Measurements from ENCODE around the gene CLEC12A. TPM values are rescaled to one million over a fixed set of nuclear protein-coding genes. Genes with fewer than 3 reads are reported as not detected.
"Not testable (repeated sequence)": the region's sequence is repeated elsewhere in the genome, so short reads cannot be mapped to it uniquely, and the experiment has no call there.

CLEC12A gene
- total RNA-seq, result 7.5 TPM
- long read RNA-seq, partial matches to known transcripts, result 0 of 10 reads
- long read RNA-seq, other reads (novel, unspliced or antisense), result 5 of 10 reads

- DNase-seq (ENCODE audit: low spot score), result no peak
These were observed at the start of gene CLEC12A for GRCh38 chr12:9971181-9971580. TSS of gene CLEC12A (plus strand) at chr12:9971409. CDS start at chr12:9971597, 188 bp downstream.

DNA sequence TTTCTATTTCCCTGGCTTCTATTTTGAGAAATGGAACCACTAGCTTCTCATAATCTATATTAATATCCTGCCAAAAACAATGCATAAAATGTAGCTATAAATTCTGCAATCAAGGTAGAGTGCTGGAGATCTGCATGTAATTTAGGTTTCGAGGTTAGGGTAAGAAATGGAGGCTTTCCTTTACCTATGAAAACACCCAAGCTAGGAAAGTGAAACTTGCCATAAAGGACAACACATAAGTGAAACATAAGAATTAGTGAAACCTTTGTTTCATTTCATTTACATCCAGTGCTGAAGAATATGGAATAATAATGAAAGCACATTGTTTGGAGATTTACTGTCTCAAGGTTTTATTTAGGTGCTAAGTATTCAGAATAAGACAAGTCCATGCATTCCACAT is 48.8 kb upstream of the CLEC12A start:
- DNase-seq (ENCODE audit: low spot score), result no peak

DNA sequence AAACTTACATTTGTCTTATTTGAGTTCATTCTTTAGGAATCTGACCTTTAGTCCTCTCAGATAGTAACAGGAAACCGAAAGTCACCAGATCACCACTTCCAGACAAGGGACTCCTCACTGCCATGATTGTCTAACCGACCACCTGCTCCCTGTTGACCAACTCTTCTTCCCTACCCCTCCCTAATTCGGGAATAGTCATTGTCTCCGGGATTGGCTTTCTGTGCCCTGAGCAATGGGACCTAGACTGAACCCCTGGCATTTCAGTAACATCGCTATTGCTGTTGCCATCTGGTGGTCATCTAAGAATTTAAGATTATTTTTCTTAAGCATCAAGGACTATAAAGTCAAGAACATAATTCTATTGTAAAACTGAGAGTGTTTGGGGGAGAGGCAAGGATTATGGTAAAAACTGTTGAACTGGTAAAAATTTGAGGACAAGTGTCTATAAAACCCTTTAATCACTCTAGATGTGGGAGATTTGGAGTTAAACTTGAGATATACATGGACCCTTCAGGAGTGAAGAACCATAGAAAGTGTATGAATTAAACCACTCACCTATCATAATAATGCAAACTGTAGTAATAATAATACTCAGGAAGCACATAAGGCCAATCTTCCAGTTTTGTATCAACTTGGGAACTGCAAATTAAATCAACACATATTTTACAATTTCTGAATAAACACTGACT is 45.4 kb upstream of the CLEC12A start:
- no peak for DNase-seq (ENCODE audit: low spot score)

DNA sequence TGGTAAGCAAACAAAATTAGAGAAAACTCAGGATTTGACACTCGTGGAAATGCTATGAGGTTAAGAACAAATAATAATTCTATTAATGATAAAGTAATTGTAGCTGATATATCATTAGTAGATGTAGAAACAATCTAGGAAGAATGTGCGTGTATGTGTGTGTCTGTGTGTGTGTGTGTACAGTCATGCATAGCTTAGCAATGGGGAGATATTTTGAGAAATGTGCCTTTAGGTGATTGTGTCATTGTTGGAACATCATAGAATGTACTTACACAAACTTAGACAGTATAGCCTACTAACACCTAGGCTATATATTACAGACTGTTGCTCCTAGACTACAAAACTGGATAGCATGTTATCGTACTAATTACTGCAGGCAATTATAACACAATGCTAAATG is 44.3 kb upstream of the CLEC12A start:
- DNase-seq (ENCODE audit: low spot score), result no peak

DNA sequence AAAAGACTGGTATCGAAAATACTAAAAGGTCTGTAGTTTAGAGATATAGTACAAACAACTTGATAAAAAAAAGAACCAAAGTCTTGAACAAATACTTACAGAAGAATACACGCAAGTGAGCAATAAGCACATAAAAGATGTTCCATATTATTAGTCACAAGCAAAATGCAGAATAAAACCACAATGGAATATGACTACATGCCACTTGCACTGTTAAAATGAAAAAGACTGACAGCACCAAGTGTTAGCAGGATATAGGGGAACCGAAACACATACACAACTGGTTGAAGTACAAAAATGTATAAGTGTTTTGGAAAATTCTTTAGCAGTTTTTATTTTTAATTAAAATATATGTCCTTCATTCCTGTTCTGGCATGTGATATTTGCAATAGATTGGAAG is 42.6 kb upstream of the CLEC12A start:
- no peak for DNase-seq (ENCODE audit: low spot score)

DNA sequence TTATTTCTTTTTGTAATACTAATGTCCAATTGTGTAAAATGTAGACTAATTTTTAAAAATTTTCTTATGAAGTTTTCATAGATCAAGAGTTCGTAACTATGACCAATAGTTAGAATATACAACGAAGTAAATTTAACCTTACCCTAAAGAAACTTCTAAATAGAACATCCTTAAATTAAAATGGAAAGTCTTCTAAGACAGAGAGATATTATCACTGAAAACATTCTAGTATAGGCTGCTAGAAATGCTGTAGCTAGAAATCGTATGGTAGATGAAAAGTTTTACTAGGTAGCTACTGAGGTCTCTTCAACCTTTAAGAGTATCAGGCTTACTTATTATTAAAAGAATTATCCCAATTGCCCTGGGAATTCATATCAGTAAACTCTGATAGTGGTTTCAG is 40.0 kb upstream of the CLEC12A start:
- no peak for DNase-seq (ENCODE audit: low spot score)

DNA sequence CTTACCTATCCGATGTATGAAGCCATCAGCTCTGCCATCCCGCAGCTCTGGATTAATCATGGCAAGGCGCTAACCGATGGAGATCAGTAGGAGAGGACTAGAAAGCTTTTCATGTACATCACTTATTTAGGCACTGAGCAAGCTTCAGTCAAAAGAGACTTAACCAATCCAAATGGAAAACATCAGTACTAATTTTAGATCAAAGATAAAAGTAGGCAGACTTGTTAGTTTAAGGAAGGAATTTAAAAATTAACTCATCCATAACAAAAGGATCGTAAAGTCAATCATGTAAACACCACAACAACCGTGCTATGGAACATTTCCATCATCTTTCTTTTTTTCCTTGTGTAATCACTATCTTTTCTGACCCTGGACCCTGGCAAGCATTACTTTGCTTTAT is 38.9 kb upstream of the CLEC12A start, which contains the start of gene CLEC2A:
Gene CLEC2A (minus strand): TSS at position 101 of the 400 bp plus-strand sequence. CDS start 41 bp downstream, at position 60.
- no peak for DNase-seq (ENCODE audit: low spot score)

DNA sequence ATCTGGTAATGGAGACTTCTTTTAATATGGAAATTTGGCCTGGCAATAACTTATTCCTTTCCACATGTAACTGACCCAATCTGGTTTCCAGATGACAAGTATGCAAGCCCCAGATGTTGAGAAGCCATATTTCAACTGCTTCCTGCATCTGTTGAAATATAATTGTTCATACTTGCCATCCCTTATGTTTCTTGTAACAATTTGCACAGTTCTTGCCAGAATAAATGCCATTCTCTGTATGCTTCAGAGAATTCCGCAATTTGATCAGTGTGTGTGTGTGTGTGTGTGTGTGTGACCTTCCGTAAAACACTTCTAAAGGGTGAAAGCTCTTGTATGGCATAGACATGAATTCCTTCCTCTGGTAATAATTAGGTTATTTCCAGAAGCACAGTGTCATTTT is 37.3 kb upstream of the CLEC12A start:
- DNase-seq (ENCODE audit: low spot score), result no peak

DNA sequence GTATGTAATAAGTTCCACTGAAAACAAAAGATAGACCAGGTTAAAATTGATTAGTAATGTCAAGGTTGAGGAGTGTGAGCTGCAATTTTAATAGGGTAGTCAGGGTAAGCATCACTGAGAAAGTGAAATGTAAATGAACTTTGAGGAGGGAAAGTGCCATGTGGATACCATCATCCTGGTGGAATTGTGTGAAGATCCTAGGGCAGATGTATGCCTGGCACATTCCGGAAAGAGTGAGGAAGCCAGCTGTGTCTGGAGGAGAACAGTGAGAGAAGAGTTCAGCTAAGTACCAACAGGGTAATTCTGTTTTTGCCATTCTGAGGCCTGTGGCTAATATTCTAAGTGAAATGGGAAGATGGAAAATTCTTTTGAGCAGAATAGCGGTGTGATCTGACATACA is 36.2 kb upstream of the CLEC12A start:
- DNase-seq (ENCODE audit: low spot score), result no peak

DNA sequence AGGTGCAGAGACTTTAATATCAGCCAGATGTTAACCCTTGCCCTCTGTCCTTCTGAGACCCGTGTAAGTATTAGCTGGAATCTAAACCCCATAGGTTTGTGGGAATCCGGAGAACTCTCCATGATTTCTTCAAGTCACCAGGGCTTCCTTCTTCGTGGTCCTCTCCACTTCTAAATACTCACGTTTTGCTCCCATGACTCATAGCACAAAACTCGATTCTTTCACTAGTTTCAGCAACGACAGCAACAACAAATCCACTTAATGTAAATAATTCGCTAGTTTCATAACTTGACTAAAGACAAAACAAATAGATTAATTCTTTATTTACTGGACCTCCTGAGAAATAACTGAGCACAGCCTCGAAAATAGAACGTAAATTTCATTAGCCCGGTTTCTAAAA is 34.6 kb upstream of the CLEC12A start:
- DNase-seq (ENCODE audit: low spot score), result no peak

GRCh38 chr12:9940375-9940774 is 30.8 kb upstream of the CLEC12A start:
- DNase-seq (ENCODE audit: low spot score), result no peak

- DNase-seq (ENCODE audit: low spot score), result no peak
These were observed 29.4 kb upstream of the CLEC12A start for GRCh38 chr12:9941838-9942237.

DNA sequence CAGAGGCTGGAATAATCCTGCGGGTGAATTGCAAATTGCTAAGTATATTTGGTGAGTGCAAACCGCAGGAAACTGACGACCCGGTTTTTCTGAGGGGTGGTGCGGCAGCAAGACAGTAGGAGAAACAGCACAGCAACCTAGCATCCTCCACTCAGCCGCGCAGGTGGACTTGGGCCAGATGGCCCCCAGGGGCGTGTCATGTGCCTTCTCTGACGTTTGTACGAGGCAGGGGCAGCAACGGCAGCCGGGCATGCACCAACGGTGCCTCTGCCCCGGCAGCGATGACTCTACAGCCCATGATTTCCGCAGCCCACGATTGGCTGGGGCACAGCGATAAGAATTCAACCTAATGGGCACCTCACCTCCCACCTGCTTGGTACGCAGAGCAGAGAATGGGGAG is 28.0 kb upstream of the CLEC12A start:
- DNase-seq (ENCODE audit: low spot score), result no peak

DNA sequence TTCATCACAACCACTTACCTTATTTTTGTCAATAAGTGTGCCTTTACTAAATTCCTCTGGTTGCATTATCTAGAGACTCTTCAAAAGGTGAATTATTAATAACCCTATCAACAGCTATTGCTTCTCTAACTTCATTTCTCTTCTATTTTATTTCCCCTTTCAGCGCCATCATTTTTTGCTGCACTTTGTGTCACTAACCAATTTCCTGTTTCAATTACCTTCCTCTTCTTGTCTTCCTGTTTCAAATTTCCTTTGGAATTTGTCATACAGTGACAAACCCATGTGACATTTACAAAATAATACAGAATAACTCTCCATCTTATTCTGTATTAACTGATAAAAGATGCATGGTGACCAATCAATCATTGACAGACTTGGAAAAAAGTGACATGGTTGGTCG is 26.8 kb upstream of the CLEC12A start:
- no peak for DNase-seq (ENCODE audit: low spot score)

- no peak for DNase-seq (ENCODE audit: low spot score)
These were observed 23.5 kb upstream of the CLEC12A start for GRCh38 chr12:9947674-9948073.

- no peak for DNase-seq (ENCODE audit: low spot score)
These were observed 22.5 kb upstream of the CLEC12A start for GRCh38 chr12:9948606-9949296.

DNA sequence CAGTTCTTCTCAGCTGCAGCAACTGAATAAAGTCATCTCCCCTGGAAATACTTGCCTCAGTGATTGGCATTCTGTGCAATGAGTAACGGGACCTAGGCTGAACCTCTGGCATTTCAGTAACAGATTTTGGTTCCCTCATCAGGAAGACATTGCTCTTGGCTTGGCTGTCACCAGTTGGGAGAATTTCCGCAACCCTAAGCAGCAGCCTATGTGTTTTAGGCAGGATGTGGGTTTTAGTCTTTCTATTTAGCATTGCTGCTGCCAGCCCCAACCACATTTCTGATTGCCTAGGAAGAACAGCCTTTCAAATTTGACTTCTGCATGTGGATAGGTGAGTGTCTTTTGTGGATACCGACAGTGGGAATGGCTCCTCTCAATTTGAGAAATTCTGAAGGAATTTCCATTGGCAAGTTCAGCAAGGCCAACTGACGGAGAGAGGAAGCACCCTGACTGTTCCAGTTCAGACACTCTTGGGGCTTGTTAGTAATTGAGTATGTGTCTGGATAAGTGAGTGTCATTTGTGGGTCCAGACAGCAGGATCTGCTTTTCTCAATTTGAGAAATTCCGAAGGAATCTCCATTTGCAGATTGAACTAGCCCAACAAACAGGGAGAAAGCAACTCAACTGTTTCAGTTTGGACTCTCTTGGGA is 20.1 kb upstream of the CLEC12A start:
- DNase-seq (ENCODE audit: low spot score), result no peak

GRCh38 chr12:9952954-9953729 is 18.1 kb upstream of the CLEC12A start:
- DNase-seq (ENCODE audit: low spot score), result not testable (repeated sequence)

GRCh38 chr12:9957834-9958233 is 13.4 kb upstream of the CLEC12A start:
- DNase-seq (ENCODE audit: low spot score), result no peak

- DNase-seq (ENCODE audit: low spot score), result no peak
These were observed 10.6 kb upstream of the CLEC12A start for GRCh38 chr12:9960590-9960989.

- DNase-seq (ENCODE audit: low spot score), result no peak
These were observed 10.1 kb upstream of the CLEC12A start for GRCh38 chr12:9961106-9961505.

Data from mesenteric fat pad (tissue), 1 donor.